Endometrium (tissue), 2 donors: ENCODE data around the gene SV2C.
"Not testable (repeated sequence)": the region's sequence is repeated elsewhere in the genome, so short reads cannot be mapped to it uniquely, and the experiment has no call there.

ENCODE experiments used
- FAIRE-seq: peaks from 2 replicates; lab custom pipeline; 2012; peaks lifted over from hg19 to GRCh38; lab: Jason Lieb, UNC
- donor health status: control.
- donor health status: control.

SV2C gene

DNA sequence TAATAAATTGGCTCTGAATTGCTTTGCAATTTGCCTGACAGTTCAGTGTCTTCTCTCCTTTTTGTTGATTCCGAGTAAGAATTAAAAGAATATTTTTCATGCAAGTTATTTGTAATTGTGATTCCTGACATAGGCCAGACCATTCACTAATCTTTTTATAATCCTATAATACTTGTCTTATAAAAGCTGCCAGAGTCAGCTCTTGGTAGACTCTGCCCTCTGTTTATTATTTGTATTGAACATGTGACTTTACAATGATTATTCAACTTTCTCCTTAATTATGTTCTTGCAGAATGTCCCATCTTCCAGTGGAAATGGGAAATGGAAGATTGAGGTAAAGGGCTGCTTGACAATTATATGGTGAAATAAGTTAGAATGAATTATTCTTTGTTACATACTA is 121.0 kb downstream of the SV2C start:
- FAIRE-seq, result no peak

DNA sequence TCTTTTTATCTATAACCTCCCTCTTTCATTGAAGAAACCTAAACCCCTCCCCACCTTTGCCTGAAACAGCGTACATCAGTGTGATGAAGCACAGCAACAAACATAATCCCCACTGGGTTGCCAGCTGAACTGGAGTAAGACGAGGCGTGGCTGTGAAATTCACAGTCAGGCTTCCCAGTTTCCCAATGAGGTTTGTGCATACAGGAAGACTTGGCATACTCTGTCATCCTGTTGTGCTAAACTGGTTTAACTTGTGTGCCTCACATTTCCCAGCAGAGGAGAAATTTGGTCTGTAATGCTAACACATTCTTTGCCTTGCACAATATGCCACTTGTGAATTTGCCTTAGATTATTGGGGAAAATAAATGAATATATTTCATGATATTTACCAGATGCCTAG is 121.5 kb downstream of the SV2C start:
- FAIRE-seq, result no peak

DNA sequence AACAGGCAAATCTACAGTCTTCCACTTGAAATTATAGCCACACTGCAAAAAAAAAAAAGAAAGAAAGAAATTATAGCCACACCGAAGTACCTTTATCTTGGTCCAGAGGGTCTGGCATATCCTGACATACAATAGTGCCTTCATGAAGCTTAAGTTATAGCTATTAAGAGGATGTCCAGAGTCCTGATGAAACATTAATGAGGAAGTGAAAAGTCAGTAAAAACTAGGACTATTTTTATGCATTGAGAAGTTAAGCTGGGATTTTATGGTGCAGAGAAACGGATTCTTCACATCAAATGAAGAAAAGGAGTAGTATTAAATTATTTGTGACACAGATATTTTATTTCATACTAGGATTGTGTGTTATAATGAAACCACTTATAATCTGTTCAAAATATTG is 123.9 kb downstream of the SV2C start:
- FAIRE-seq, result no peak

DNA sequence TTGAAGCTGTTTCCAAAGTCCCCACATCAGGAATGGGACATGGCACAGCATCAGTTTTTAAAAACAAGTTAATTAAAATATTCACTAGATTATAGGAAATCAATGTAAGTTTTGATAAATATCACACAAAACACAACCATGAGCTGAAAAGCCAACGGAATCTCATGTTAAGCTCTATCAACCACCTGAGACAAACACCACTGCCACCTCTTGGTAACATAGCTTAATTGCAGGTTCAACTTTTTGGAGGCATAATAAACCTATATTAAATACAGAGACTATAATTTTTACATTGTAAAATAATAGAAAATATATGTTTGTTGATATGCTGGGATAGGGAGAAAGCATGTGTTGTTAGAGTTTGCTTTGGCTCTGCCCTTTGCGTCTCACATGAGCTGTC is 126.1 kb downstream of the SV2C start:
- no peak for FAIRE-seq

DNA sequence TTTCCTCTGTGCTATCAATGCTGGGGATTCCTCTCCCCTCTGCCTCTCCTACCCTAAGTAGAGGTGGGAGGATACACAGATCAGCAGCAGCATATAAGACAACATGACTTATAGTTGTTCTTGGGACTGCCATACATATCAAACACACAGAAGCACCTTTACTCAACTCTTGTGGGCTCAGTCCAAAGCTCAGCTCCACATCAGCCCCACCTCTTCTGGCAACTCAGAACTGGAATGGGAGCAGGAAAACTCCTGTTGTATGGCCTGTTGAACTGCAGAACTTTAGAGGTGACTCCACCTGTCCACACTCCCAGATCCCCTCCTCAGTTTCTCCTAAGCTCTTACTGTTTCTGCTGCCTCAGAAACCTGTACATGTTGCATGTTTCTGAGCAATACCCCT is 127.8 kb downstream of the SV2C start:
- no peak for FAIRE-seq

DNA sequence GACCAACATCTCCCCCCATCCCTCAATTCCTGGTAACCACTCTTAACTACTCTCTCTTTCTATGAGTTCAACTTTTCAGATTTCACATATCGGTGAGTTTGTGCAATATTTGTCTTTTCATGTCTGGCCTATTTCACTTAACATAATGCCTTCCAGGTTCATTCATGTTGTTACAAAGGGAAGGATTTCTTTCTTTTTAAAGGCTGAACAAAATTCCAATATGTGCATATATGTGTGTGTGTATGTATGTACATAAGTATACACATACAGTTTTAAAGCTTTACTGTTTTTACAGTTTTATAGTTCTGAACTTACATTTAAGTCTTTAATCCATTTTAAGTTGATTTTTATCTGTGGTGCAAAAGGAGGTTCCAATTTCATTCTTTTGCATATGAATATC is 130.7 kb downstream of the SV2C start:
- no peak for FAIRE-seq

DNA sequence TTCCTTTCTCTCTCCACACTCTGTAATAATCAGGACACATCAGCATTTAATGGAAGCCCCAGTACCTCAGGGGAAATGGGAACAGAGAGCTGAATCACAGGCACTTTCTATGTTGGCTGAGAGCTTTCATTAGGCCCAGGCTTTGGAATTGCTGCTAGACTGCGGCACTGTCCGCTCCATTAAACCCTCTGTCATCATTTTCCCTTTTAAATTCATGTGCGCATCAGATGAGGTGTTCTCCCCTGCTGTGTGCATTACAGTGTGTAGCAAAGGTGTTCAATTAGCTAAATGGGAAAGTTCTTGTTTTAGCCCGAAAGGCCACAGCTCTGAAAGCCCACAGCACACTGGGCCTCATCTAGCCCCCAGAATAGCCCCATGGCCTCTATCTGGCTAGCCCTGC is 133.6 kb downstream of the SV2C start:
- FAIRE-seq, result no peak

DNA sequence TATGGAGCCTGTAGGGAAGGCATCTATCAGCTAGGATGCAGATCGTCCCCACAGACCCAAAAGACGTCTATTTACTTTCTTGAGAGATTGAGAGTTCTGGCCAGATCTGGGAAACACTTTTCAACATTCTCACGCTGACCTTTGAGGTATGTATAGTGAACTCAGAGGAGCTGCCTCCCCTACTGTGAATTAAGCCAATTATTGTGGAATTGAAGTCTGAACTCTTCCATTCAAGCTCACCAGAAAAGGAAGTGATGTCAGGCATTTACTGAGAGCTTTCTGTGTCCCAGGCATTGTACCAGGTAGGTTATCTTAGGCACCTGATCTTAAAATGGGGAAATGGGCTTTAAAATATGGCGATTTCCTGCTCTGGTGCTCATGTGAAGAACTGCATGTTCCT is 136.5 kb downstream of the SV2C start:
- no peak for FAIRE-seq

DNA sequence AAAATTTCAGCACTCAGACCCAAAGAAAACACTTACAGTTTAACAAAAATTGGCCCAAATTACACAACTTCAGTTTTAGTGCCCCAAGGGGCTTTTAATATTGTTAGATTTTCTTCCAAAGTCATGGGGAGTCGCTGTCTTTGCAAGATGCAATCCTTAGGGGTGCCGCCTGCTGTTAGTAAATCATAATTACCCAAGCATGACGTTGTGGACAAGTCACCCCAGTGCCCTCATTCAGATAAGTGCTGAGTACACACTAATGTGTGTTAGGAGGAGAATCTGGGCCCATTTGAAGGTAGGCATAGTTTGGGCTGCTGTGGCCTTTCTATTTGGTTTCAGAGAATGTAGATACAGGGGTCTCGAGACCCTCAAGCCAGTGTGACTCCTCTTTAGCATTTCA is 138.1 kb downstream of the SV2C start:
- no peak for FAIRE-seq

DNA sequence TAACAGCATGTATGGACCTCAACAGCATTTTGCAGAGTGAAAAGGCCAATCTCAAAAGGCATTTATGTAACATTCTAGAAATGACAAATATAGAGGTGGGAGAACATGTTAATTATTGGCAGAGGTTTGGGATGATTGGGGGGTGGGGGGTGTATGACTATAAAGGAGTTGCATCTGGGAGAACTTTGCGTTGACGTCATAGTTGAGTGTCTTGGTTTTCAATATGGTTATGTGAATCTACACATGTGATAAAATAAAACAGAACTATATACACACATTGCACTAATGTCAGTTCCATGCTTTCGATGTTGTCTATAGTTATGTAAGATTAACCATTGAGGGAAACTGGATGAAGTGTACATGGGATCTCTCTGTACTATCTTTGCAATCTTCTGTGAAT is 139.1 kb downstream of the SV2C start:
- FAIRE-seq, result no peak

DNA sequence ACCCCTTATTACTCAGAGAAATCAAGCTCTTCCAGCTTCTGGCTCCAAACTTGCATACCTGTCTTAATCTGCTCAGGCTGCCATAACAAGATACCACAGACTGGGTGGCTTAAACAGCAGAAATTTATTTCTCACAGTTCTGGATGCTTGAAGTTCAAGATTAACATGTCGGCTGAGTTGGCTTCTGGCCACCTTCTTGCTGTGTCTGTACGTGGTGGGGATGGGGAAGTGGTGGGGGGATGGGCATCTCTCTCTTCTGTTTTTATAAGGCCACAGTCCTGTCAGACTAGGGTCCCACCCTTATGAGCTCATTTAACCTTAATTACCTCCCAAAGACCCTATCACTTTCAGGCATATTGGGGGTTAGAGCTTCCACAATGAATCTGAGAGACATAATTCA is 140.5 kb downstream of the SV2C start:
- no peak for FAIRE-seq

DNA sequence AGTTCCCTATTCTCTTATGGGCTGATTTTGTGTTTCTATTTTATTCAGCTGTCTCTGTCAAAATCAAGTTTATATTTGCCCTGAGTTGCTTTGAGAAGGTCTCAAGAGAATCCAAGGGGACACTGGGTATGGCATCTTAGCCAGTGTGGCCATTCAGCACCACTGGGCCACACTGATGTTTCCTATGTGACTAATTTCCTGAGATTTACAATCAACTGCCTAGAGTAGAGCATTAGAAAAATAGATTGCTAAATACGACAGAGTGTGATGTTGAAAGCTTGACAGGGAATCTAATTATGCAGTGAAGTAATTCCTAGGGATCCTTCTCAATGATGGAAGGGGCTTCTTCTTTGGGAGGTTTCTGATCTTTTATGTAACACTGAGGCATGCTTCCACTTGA is 141.7 kb downstream of the SV2C start:
- no peak for FAIRE-seq

DNA sequence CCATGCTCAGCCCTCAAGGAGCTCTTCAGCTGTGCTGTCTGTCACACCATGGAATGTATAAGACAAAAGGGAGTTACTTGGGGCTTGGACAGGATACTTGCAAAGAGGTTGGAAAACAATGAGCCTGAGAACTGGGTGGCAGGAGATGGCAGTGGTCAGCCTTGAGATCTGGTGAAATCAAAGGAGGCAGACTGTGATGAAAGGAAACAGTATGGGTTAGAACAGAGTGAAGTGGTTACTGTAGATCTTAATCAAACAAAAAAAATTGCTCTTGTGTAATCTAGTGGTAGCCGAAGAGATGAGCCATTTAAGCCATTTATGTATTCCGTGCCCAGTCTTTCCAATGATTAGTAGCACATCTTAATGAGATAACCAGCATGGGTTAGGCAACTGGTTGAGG is 142.2 kb downstream of the SV2C start:
- FAIRE-seq, result no peak

DNA sequence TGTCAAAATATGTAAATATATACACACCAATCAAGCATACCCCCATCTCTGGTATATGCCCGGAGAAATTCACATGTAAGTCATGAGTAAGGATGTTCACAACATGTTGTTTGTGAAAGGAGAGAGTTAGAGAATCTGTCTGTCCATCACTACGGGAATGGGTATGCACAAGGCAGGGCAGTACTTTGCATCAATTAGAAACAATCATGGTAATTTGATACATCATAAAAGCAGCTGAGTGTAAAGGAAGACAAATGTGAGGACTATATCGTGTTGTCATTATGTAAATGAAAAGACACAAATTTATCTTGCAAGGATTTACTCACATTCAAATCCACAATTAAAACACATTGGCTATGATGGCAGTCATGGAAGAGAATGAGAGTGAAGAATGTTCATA is 146.7 kb downstream of the SV2C start:
- FAIRE-seq, result no peak

DNA sequence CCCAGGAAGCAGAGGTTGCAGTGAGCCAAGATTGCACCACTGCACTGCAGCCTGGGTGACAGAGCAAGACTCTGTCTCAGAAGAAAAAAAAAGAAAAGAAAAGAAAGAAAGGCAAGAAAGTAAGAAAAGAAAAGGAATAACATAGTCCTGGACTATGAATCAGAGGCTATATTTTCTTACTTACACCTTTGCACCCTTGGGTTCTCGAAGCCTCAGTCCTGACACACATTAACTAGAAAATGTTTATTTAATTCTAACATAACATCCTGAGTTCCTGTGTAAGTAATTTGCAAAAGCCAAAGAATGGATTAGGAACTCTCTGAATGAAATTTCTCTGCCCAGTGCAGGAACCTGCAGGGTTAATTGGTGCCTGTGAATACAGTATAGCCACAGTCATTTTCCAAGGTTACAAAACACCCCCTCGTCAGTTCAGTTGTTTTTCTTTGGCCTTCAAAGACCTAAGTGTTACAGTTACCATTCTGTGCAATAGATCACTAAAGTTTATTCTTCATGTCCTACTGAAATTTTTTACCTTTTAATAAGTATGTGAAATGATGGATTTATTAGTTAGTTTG is 147.6 kb downstream of the SV2C start:
- FAIRE-seq, result no peak

DNA sequence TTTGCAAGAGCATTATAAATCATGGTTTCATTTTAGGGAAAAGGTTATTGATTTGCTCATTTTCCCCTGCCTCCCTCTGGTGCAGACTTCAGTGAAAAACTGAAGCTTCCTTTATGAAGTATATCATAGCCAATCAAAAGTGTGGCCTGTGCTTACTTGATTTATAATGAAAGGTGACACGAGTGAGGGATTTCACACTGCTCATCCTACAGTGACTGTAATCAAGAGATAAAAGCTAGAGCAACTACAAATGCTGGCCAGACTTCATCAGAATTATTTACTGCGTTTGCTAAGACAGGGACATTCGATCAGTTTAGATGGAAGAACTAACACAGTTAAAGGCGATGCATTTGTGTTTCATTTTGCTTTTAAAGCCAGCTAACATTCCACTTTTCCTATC is 151.5 kb downstream of the SV2C start:
- FAIRE-seq, result no peak

DNA sequence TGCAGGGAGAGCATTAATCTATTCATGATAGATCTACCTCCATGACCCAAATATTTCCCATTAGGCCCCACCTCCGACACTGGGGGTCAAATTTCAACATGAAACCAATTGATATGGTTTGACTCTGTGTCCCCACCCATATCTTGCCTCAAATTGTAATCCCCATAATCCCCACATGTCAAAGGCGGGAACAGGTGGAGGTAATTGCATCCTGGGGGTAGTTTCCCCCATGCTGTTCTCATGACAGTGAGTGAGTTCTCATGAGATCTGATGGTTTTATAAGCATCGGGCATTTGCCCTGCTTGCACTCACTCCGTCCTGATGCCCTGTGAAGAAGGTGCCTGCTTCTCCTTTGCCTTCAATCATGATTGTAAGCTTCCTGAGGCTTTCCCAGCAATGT is 153.5 kb downstream of the SV2C start:
- no peak for FAIRE-seq

DNA sequence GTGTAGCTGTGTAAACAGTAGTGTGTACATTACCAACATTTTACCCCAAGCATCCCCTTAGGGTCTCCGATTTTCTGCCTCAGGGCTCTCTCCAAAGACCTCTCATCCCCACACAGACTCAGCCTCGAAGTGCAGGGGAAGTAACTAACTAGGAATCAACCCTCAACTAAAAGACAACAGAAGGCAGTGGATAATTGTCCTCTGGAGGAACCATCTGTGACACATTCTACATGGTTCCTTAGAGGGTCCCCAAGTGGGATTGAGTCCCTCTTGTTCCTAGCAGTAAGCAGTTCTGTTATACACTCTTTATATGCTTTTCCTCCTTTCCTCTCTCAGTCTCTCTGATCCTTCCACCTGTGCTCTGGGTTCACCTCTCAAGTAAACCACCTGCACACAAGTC is 157.2 kb downstream of the SV2C start:
- no peak for FAIRE-seq

DNA sequence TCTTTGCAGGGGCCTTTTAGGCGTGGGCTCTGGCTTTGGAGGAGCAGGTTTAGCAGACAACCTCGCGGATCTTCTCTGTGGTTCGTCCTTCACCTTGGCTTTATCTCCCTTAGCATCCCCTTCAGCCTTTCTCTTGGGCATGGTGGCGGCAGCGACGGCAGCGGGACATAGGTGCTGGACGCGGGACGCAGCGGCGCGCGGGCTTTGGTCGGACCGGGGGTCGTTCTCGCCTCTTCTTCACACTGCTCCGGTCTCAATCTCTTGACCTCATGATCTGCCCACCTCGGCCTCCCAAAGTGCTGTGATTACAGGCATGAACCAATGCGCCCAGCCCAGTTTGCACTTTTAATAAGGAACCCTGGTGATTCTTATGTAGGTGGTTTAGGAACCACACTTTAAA is 159.0 kb downstream of the SV2C start:
- not testable (repeated sequence) for FAIRE-seq

DNA sequence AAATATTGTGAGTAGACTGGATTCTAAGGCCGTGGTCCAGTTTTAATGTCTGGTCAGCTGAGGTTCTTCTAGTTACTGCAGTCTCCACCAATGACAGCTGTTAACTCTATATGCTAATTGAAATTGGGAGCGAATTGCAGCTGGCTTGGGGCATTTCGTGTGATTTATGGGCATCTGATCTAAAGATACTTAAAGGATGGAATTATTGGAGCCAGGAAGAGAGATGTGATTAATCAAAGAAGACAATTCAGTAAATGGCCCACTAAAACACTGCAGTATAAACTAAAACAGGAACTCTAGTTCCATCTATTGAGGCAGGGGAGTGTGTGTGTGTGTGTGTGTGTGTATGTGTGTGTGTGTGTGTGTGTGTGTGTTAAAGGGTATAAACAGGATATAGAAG is 162.4 kb downstream of the SV2C start:
- no peak for FAIRE-seq

DNA sequence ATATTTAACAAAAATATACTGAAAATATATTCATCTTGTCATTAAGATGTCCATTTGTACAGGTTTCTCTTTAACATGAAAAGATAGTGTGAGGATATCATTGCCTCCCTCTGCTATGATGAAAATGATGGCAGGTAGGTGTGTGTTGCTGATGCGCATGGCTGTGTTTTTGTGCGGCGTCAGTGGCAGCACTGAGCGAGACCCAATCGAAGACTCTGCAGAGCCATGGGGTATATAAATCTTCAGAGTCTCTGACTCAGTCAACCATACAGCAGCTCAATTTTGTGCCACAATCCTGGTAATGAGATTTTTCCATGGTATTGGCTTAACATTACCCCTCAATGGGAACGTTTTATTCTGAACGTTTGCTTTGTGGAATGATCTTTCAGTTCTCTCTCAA is 166.4 kb downstream of the SV2C start:
- no peak for FAIRE-seq

DNA sequence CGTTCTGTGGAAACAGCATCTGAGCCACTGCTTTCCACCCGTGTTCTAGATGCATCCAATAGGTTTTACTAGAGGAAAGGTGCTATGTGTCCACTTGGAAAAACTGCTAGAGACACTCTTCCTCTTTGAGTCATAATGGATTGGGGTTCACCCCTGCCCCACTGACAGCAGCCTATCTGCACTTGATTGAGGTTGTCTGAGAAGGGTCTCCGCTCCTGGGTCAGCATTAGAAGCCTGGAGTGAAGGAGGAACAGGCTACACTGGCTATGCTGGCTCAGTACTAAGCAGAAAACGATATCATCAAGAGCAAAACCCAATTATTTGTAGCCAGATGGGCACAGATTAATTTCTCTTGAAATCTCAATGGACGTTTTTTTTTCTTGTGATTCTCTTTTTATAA is 167.3 kb downstream of the SV2C start:
- no peak for FAIRE-seq

DNA sequence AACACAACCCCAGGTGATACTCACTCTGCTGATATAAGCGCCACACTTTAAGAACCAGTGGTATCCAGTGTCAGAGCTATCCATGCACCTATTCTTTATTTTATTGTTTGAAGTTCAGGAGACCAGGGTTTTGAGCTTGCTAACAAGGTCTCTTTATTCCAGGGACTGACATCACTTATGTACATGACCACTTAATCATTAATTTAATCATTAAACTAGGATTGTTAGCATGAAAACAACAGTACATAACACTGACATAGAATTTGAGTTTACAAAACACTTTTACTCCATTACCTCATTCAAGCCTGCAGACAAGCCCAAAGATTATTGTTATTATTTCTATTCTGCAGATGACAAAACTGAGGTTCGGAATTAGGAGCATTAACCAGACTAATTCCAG is 168.5 kb downstream of the SV2C start:
- no peak for FAIRE-seq

DNA sequence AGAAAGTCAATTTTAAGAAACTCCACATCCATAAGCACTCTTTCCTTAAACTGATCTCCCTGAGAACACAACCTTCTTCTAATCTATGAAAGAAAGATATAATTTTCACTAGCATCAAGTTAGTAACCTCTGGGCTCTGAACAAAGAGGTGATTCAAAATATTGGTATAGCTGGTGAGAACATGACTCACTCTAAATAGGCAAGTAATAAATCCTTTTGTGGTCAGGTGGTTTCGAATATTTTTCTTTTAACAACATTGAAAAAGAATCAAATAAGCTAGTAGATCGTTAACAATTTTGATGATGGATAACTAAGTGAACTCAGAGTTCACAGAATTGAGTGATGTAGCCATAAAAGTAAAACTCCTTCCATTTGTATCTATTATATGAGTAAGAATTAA is 169.3 kb downstream of the SV2C start:
- FAIRE-seq, result no peak
